Measurements from ENCODE around the gene CEP350. TPM values are rescaled to one million over a fixed set of nuclear protein-coding genes. Genes with fewer than 3 reads are reported as not detected.

The CEP350 gene
- polyA plus RNA-seq, 2 of the 4 experiments (the other 2 are of a cell fraction) = 6.4 to 22.6 TPM

DNA sequence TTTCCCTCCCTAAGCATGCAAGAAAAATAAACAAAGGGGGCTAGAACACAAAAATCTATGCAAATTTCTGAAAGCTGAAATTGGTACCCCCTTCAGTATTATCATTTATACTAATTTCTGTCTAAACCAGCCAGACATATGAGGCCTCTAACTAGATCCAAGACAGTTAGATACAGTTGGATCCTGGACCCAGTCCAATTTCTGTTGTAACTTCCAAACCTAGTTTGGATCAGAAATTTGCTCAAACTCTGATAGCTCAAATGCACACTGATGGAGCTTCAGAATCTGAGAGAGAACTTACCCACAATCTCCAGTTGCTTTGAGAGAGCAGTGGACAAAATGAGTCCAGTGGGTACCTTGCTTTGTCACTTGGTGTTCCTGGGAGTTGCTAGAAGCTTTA, 11.9 kb downstream of the CEP350 start:
- ATAC-seq = no peak
- H3K4me1 ChIP-seq = 0 out of 3 replicates have a peak, but pooled peaks cover 7% of the 10 kb centered on the region
- POLR2A ChIA-PET = no interaction called here
- no peaks in the 10 kb centered on the region for H3K9me3 ChIP-seq
- H3K4me2 ChIP-seq = no peak overlapping the region
- DNase-seq (ENCODE audit: low read depth in 1 of 2, low spot score in 1 of 2) = no peak
- FAIRE-seq = no peak
- H3K27ac ChIP-seq = no peak overlapping the region
- TF ChIP-seq HOXB13 (CRISPR knock-in tag; IDR thresholded peaks at IDR 0.05; ENCODE audit: low read depth) = no peak
- TF ChIP-seq, protein P1, sequence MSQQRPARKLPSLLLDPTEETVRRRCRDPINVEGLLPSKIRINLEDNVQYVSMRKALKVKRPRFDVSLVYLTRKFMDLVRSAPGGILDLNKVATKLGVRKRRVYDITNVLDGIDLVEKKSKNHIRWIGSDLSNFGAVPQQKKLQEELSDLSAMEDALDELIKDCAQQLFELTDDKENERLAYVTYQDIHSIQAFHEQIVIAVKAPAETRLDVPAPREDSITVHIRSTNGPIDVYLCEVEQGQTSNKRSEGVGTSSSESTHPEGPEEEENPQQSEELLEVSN (IDR thresholded peaks at IDR 0.05; ENCODE audit: borderline replicate concordance, low read depth) = no peak
- no peak for TF ChIP-seq KDM1A (IDR thresholded peaks at IDR 0.05; ENCODE audit: low read depth)
- no peak for TF ChIP-seq NR3C1 (IDR thresholded peaks at IDR 0.05)
- TF ChIP-seq CHD2 (IDR thresholded peaks at IDR 0.05; ENCODE audit: low read length, partially characterized antibody) = no peak
- TF ChIP-seq NFE2L2 (conservative IDR thresholded peaks at IDR 0.05; ENCODE audit: low read length) = no peak
- TF ChIP-seq, protein P2, sequence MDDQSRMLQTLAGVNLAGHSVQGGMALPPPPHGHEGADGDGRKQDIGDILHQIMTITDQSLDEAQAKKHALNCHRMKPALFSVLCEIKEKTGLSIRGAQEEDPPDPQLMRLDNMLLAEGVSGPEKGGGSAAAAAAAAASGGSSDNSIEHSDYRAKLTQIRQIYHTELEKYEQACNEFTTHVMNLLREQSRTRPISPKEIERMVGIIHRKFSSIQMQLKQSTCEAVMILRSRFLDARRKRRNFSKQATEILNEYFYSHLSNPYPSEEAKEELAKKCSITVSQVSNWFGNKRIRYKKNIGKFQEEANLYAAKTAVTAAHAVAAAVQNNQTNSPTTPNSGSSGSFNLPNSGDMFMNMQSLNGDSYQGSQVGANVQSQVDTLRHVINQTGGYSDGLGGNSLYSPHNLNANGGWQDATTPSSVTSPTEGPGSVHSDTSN (IDR thresholded peaks at IDR 0.05) = no peak
- TF ChIP-seq EHF (CRISPR knock-in tag; IDR thresholded peaks at IDR 0.05) = no peak
- TF ChIP-seq ESRRA (IDR thresholded peaks at IDR 0.05; ENCODE audit: borderline replicate concordance, low read length) = no peak
- no peak for TF ChIP-seq RCOR1 (IDR thresholded peaks at IDR 0.05; ENCODE audit: low read depth, low read length)
- TF ChIP-seq MAZ (IDR thresholded peaks at IDR 0.05; ENCODE audit: borderline replicate concordance, low read depth, low read length) = no peak
- TF ChIP-seq, protein P3, sequence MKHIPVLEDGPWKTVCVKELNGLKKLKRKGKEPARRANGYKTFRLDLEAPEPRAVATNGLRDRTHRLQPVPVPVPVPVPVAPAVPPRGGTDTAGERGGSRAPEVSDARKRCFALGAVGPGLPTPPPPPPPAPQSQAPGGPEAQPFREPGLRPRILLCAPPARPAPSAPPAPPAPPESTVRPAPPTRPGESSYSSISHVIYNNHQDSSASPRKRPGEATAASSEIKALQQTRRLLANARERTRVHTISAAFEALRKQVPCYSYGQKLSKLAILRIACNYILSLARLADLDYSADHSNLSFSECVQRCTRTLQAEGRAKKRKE (CRISPR knock-in tag; IDR thresholded peaks at IDR 0.05; ENCODE audit: low read depth) = no peak
- no peak overlapping the region for H3K4me3 ChIP-seq
- CTCF ChIA-PET = interaction anchor here (0.6 to 1.0 kb wide), 2 partner anchors 37 to 212 kb away, joined by 3 to 4 read pairs; no protein-coding TSS in a partner anchor

DNA sequence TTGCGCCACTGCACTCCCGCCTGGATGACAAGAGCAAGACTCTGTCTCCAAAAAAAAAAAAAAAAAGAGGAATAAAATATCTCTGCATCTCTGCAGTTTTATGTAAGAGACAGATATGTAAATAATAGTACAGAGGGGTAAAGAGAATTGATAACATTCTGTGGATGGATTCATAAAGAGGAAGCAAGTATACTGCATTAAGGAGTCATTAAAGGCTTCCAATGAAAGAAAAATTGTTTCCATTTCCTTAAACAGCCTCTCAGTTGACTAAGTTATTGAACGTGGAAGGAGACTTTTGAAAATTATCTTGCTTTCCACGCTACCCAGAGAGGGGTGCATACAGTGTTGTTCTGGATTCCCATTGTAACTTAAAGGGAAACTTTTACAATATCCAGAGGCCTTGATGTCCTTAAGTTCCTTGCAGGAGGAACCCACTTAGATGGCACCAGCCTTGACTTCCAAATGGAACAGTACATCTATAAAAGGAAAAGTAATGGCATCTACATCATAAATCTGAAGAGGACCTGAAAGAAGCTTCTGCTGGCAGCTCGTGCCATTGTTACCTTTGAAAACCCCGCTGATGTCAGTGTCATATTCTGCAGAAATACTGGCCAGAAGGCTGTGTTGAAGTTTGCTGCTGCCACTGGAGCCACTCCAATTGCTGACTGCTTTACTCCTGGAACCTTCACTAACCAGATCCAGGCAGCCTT, 13.8 kb downstream of the CEP350 start:
- Histone ChIP-seq H3K9me3 (no peaks in the 10 kb centered on the region), H3K4me3 (no peak overlapping the region), H3K4me2 (no peak overlapping the region), H3K4me1 (0 out of 3 replicates have a peak, but pooled peaks cover 7% of the 10 kb centered on the region), H3K27ac (no peak overlapping the region)
- FAIRE-seq (no peak), ATAC-seq (no peak), DNase-seq (ENCODE audit: low read depth in 1 of 2, low spot score in 1 of 2) (no peak)
- ChIA-PET POLR2A (no interaction called here), CTCF (interaction anchor here (0.7 to 1.0 kb wide), 2 partner anchors 13 to 199 kb away, joined by 3 read pairs; no protein-coding TSS in a partner anchor)
- 94% methylated on average over 6 of the region's 6 CpGs for WGBS (ENCODE audit: missing lambda C conversion rate)
- TF ChIP-seq, protein P4, sequence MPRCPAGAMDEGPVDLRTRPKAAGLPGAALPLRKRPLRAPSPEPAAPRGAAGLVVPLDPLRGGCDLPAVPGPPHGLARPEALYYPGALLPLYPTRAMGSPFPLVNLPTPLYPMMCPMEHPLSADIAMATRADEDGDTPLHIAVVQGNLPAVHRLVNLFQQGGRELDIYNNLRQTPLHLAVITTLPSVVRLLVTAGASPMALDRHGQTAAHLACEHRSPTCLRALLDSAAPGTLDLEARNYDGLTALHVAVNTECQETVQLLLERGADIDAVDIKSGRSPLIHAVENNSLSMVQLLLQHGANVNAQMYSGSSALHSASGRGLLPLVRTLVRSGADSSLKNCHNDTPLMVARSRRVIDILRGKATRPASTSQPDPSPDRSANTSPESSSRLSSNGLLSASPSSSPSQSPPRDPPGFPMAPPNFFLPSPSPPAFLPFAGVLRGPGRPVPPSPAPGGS (IDR thresholded peaks at IDR 0.05) = no peak
- TF ChIP-seq FOSL2 (IDR thresholded peaks at IDR 0.05) = no peak
- no peak for TF ChIP-seq FOSL2 (CRISPR knock-in tag; IDR thresholded peaks at IDR 0.05)
- TF ChIP-seq RCOR1 (IDR thresholded peaks at IDR 0.05; ENCODE audit: low read depth, low read length) = no peak
- no peak for TF ChIP-seq POLR2AphosphoS2 (conservative IDR thresholded peaks at IDR 0.05; ENCODE audit: low read length)
- TF ChIP-seq, protein P3 (CRISPR knock-in tag; IDR thresholded peaks at IDR 0.05; ENCODE audit: low read depth) = no peak
- TF ChIP-seq JUNB (IDR thresholded peaks at IDR 0.05) = no peak
- TF ChIP-seq RARB (CRISPR knock-in tag; IDR thresholded peaks at IDR 0.05) = no peak
- no peak for TF ChIP-seq PHF8 (IDR thresholded peaks at IDR 0.05; ENCODE audit: borderline replicate concordance, low read depth)
- TF ChIP-seq RAD21 (conservative IDR thresholded peaks at IDR 0.05 in 1 of 2, IDR thresholded peaks at IDR 0.05 in 1 of 2) = no peak
- no peak for TF ChIP-seq NPAS2 (CRISPR knock-in tag; IDR thresholded peaks at IDR 0.05; ENCODE audit: borderline replicate concordance)
- TF ChIP-seq BHLHE40 (IDR thresholded peaks at IDR 0.05; ENCODE audit: low read depth, low read length) = no peak
- TF ChIP-seq ESRRA (IDR thresholded peaks at IDR 0.05; ENCODE audit: borderline replicate concordance, low read length) = no peak
- TF ChIP-seq, protein P5, sequence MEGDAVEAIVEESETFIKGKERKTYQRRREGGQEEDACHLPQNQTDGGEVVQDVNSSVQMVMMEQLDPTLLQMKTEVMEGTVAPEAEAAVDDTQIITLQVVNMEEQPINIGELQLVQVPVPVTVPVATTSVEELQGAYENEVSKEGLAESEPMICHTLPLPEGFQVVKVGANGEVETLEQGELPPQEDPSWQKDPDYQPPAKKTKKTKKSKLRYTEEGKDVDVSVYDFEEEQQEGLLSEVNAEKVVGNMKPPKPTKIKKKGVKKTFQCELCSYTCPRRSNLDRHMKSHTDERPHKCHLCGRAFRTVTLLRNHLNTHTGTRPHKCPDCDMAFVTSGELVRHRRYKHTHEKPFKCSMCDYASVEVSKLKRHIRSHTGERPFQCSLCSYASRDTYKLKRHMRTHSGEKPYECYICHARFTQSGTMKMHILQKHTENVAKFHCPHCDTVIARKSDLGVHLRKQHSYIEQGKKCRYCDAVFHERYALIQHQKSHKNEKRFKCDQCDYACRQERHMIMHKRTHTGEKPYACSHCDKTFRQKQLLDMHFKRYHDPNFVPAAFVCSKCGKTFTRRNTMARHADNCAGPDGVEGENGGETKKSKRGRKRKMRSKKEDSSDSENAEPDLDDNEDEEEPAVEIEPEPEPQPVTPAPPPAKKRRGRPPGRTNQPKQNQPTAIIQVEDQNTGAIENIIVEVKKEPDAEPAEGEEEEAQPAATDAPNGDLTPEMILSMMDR (IDR thresholded peaks at IDR 0.05) = no peak
- TF ChIP-seq MYC (IDR thresholded peaks at IDR 0.05; ENCODE audit: borderline replicate concordance, low read length) = no peak
- TF ChIP-seq, protein P1 (IDR thresholded peaks at IDR 0.05; ENCODE audit: borderline replicate concordance, low read depth) = no peak
- TF ChIP-seq, protein P6, sequence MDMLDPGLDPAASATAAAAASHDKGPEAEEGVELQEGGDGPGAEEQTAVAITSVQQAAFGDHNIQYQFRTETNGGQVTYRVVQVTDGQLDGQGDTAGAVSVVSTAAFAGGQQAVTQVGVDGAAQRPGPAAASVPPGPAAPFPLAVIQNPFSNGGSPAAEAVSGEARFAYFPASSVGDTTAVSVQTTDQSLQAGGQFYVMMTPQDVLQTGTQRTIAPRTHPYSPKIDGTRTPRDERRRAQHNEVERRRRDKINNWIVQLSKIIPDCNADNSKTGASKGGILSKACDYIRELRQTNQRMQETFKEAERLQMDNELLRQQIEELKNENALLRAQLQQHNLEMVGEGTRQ (IDR thresholded peaks at IDR 0.05) = no peak
- TF ChIP-seq MAZ (IDR thresholded peaks at IDR 0.05; ENCODE audit: borderline replicate concordance, low read depth, low read length) = no peak

All from A549 (cell line).